Esophagus muscularis mucosa (tissue), 3 donors: ENCODE measurements around the gene YEATS4.

Experiments
- CTCF ChIP-seq, 3 experiments: fragments of 200-600 bp in 2 of 3; fragments of 450-650 bp in 1 of 3; sonication (generic) in 2 of 3; IDR thresholded peaks; one replicate each; pipeline ENCODE4 v1.5.1; 2017 to 2019; ENCODE audit warnings: antibody characterized with exemption in 3 of 3, mild to moderate bottlenecking in 2 of 3, moderate library complexity in 1 of 3
- POLR2A ChIP-seq: fragments of 450-650 bp; IDR thresholded peaks from one replicate; pipeline ENCODE4 v1.6.1; 2017; ENCODE audit warnings: antibody characterized with exemption, moderate library complexity, mild to moderate bottlenecking, low read depth
- POLR2AphosphoS5 ChIP-seq, 2 donors: sonication (generic); formaldehyde crosslinking; IDR thresholded peaks; one replicate each; pipeline ENCODE4 v1.6.1; 2017; ENCODE audit warnings: antibody characterized with exemption in 2 of 2

GRCh38 chr12:69351462-69352236 is 7.9 kb upstream of the YEATS4 start:
- TF ChIP-seq CTCF (IDR thresholded peaks at IDR 0.05) (no peak), POLR2AphosphoS5 (IDR thresholded peaks at IDR 0.05) (no peak), POLR2A (no peak)
